ENCODE data around the gene MRPL20.

- TF ChIP-seq YY1 (IDR thresholded peaks at IDR 0.05; ENCODE audit: low read depth) (no peak), CREB1 (IDR thresholded peaks at IDR 0.05; ENCODE audit: low read depth) (no peak), REST (IDR thresholded peaks at IDR 0.05; ENCODE audit: low read depth) (no peak), FOXM1 (IDR thresholded peaks at IDR 0.05; ENCODE audit: borderline replicate concordance, low read depth) (no peak), RAD21 (IDR thresholded peaks at IDR 0.05; ENCODE audit: low read depth) (no peak), CEBPB (IDR thresholded peaks at IDR 0.05) (no peak), EP300 (IDR thresholded peaks at IDR 0.05; ENCODE audit: borderline replicate concordance) (no peak), TAF1 (IDR thresholded peaks at IDR 0.05; ENCODE audit: low read depth) (no peak), USF1 (IDR thresholded peaks at IDR 0.05) (no peak), NFIC (IDR thresholded peaks at IDR 0.05) (no peak), EGR1 (IDR thresholded peaks at IDR 0.05) (no peak)
Measured at GRCh38 chr1:1451696-1452364, 44.7 kb upstream of the MRPL20 start.

Data from Ishikawa (cell line).